ENCODE measurements around the gene BFSP2. TPM values are rescaled to one million over a fixed set of nuclear protein-coding genes. Genes with fewer than 3 reads are reported as not detected.

BFSP2 gene
- polyA plus RNA-seq, 1 experiment: not detected

DNA sequence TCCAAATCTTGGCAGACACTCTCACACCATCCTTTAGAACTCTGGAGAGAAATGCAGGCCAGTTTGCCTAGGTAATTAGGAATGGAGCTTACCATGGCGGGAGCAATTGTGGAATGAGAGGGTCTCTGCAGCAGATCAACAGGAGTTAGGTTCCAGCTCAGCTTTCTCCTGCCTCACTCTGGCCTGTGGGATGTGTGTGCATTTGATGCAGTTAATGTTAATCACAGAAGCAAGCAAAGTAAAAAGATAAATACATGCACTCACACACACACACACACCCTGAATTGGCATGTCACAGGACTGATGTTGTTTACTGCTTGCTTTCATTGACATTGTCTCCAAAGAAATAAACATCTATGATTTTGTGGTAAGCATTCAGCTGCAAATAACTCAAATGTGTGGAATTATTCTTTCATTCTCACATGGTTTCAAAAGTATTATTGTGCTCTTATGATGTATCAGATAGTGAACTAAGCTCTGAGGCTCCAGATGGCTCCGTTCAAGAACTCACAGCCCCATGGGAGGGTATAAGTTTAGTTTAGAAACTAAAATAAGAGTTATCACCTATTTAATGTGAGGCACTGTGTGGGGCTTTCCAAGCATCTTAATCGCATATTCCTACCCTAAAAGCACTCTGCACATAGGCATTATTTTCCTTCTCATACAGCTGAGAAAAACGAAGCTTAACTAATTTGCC lies 31.3 kb upstream of the BFSP2 start:
- Histone ChIP-seq H3K27me3 (ENCODE audit: control insufficient read depth, insufficient read depth, low read length) (no peaks in the 10 kb centered on the region), H3K4me3 (ENCODE audit: low read depth, low read length) (no peak overlapping the region), H3K9me3 (ENCODE audit: control insufficient read depth, insufficient read depth, low read length) (no peaks in the 10 kb centered on the region), H3K27ac (ENCODE audit: low read depth, low read length) (no peak overlapping the region)
- ChIA-PET POLR2A (no interaction called here), CTCF (interaction anchor here (0.8 to 1.0 kb wide), 3 partner anchors 9 to 637 kb away, joined by 3 to 4 read pairs (median 3); no protein-coding TSS in a partner anchor)
- no peak for TF ChIP-seq CTCF (IDR thresholded peaks at IDR 0.05; ENCODE audit: low read depth, low read length)
- no peak for DNase-seq (ENCODE audit: low read depth, low spot score)

GRCh38 chr3:133369068-133369440 lies 30.8 kb upstream of the BFSP2 start:
- H3K27ac ChIP-seq (ENCODE audit: low read depth, low read length): no peak overlapping the region
- no peak overlapping the region for H3K4me3 ChIP-seq (ENCODE audit: low read depth, low read length)
- DNase-seq (ENCODE audit: low read depth, low spot score): no peak
- no peak for TF ChIP-seq CTCF (IDR thresholded peaks at IDR 0.05; ENCODE audit: low read depth, low read length)
- H3K9me3 ChIP-seq (ENCODE audit: control insufficient read depth, insufficient read depth, low read length): no peaks in the 10 kb centered on the region
- ChIA-PET CTCF (interaction anchor here (0.8 to 8.9 kb wide), 3 partner anchors 8 to 328 kb away, joined by 3 to 99 read pairs (median 4); no protein-coding TSS in a partner anchor), POLR2A (no interaction called here)
- no peaks in the 10 kb centered on the region for H3K27me3 ChIP-seq (ENCODE audit: control insufficient read depth, insufficient read depth, low read length)

- no peaks in the 10 kb centered on the region for H3K27me3 ChIP-seq (ENCODE audit: control insufficient read depth, insufficient read depth, low read length)
Measured at GRCh38 chr3:133371181-133371580, 28.7 kb upstream of the BFSP2 start.

DNA sequence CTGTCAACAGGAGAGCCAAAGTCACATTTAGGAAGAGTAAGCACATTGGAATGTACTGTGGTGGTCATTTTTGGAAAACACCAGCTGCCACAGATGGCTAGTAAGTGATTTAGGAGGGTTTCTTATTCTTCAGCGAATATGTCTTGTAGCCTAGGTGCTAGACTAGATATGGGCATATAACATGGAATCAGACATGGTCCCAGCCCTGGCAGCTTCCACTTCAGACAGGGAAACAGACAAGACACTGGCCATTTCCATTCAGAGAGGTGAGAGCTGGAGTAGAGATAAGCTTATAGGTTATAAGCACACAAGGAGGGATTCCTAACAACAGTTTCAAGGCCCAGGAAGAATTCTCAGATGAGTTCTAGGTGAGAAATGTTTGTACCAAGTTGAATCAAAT lies 28.2 kb upstream of the BFSP2 start:
- Histone ChIP-seq H3K9me3 (ENCODE audit: control insufficient read depth, insufficient read depth, low read length) (no peaks in the 10 kb centered on the region), H3K27me3 (ENCODE audit: control insufficient read depth, insufficient read depth, low read length) (no peaks in the 10 kb centered on the region), H3K27ac (ENCODE audit: low read depth, low read length) (no peak overlapping the region), H3K4me3 (ENCODE audit: low read depth, low read length) (no peak overlapping the region)
- CTCF ChIA-PET: interaction anchor here (2.4 to 8.9 kb wide), 2 partner anchors 330 to 645 kb away, joined by 7 to 99 read pairs; no protein-coding TSS in a partner anchor
- POLR2A ChIA-PET: no interaction called here
- DNase-seq (ENCODE audit: low read depth, low spot score): no peak
- no peak for TF ChIP-seq CTCF (IDR thresholded peaks at IDR 0.05; ENCODE audit: low read depth, low read length)

More at GRCh38 chr3:133371181-133371580, 28.7 kb upstream of the BFSP2 start:
- no peak overlapping the region for H3K4me3 ChIP-seq (ENCODE audit: low read depth, low read length)
- CTCF ChIA-PET: interaction anchor here (2.4 to 8.9 kb wide), 2 partner anchors 330 to 645 kb away, joined by 7 to 99 read pairs; no protein-coding TSS in a partner anchor
- TF ChIP-seq CTCF (IDR thresholded peaks at IDR 0.05; ENCODE audit: low read depth, low read length): no peak
- no peak overlapping the region for H3K27ac ChIP-seq (ENCODE audit: low read depth, low read length)
- POLR2A ChIA-PET: no interaction called here
- H3K9me3 ChIP-seq (ENCODE audit: control insufficient read depth, insufficient read depth, low read length): no peaks in the 10 kb centered on the region
- DNase-seq (ENCODE audit: low read depth, low spot score): no peak

GRCh38 chr3:133374708-133375402 lies 25.0 kb upstream of the BFSP2 start:
- Histone ChIP-seq H3K4me3 (ENCODE audit: low read depth, low read length) (no peak overlapping the region), H3K9me3 (ENCODE audit: control insufficient read depth, insufficient read depth, low read length) (no peaks in the 10 kb centered on the region), H3K27me3 (ENCODE audit: control insufficient read depth, insufficient read depth, low read length) (no peaks in the 10 kb centered on the region), H3K27ac (ENCODE audit: low read depth, low read length) (no peak overlapping the region)
- no peak for DNase-seq (ENCODE audit: low read depth, low spot score)
- ChIA-PET CTCF (interaction anchor here (0.7 to 8.9 kb wide), 4 partner anchors 13 to 644 kb away, joined by 3 to 99 read pairs (median 4); no protein-coding TSS in a partner anchor), POLR2A (no interaction called here)
- no peak for TF ChIP-seq CTCF (IDR thresholded peaks at IDR 0.05; ENCODE audit: low read depth, low read length)

Measured in AG04450 (cell line).